Heart left ventricle (tissue), 16 donors: Measurements from ENCODE around the gene ARHGAP20. TPM values are rescaled to one million over a fixed set of nuclear protein-coding genes. Genes with fewer than 3 reads are reported as not detected.
A peak's percentile ranks its signal among the peaks of the same experiment; 100 is the strongest.

Experiments
- ATAC-seq, 4 donors: fragments of 200-7000 bp; cut with Tn5 transposase; one replicate each; pipeline ENCODE4 v1.9.1; 2020 to 2022; ENCODE audit warnings: moderate library complexity in 4 of 4, mild to moderate bottlenecking in 3 of 4, moderate number of reproducible peaks in 1 of 4
- DNase-seq, 5 donors: peaks; one replicate each; pipeline ENCODE4 v3.0.0-alpha.2; 2020
- H3K27ac ChIP-seq, 12 donors: fragments of 200-600 bp; sonication (generic) in 4 of 12; one replicate each; pipeline versions ENCODE4 v1.5.0 to v1.8.0; 2016 to 2022; ENCODE audit warnings: mild to moderate bottlenecking in 2 of 12
- H3K27me3 ChIP-seq, 9 donors: fragments of 200-600 bp; sonication (generic) in 2 of 9; one replicate each; pipeline versions ENCODE4 v1.5.1 to v1.8.0; 2016 to 2022; ENCODE audit warnings: mild to moderate bottlenecking in 3 of 9
- H3K36me3 ChIP-seq, 9 donors: fragments of 200-600 bp; sonication (generic) in 2 of 9; one replicate each; pipeline versions ENCODE4 v1.5.0 to v1.8.0; 2018 to 2022; ENCODE audit warnings: mild to moderate bottlenecking in 2 of 9
- H3K4me1 ChIP-seq, 12 donors: fragments of 200-600 bp; sonication (generic) in 4 of 12; one replicate each; pipeline versions ENCODE4 v1.5.0 to v1.8.0; 2016 to 2022; ENCODE audit warnings: mild to moderate bottlenecking in 3 of 12
- H3K4me3 ChIP-seq, 12 donors: fragments of 200-600 bp; sonication (generic) in 4 of 12; one replicate each; pipeline versions ENCODE4 v1.5.0 to v1.8.0; 2017 to 2022; ENCODE audit warnings: mild to moderate bottlenecking in 9 of 12, moderate library complexity in 4 of 12
- H3K9me3 ChIP-seq, 12 donors: fragments of 200-600 bp; sonication (generic) in 4 of 12; one replicate each; pipeline versions ENCODE4 v1.5.0 to v1.8.0; 2016 to 2022; ENCODE audit warnings: mild to moderate bottlenecking in 1 of 12
- CTCF ChIP-seq, 12 donors: fragments of 200-600 bp; sonication (generic) in 4 of 12; IDR thresholded peaks; one replicate each; pipeline versions ENCODE4 v1.5.0 to v1.8.0; 2018 to 2022; ENCODE audit warnings: antibody characterized with exemption in 12 of 12, mild to moderate bottlenecking in 5 of 12
- POLR2A ChIP-seq, 2 donors: fragments of 450-650 bp; IDR thresholded peaks; one replicate each; pipeline ENCODE4 v1.6.1; 2017; ENCODE audit warnings: antibody characterized with exemption in 2 of 2, mild to moderate bottlenecking in 2 of 2, moderate library complexity in 2 of 2
- WGBS, 4 donors: extraction: QIAGEN DNeasy Blood & Tissue Kit in 2 of 4; methylation state at CpG; one replicate each; pipeline versions ENCODE4 v1.1.5 to v1.1.7; 2013 to 2018; 5-methylcytosine and 5-hydroxymethylcytosine counted together
- intact Hi-C, 10 donors: fragments of 100-400 bp; cut with DNase I; formaldehyde crosslinking; loops; one replicate each; pipeline versions ENCODE4 v1.11.1 to v1.14.2; 2022
- polyA plus RNA-seq, 2 donors: library from polyadenylated mRNA; stranded (reverse); fragments of 200-250 nt; gene quantifications; one replicate each; pipeline ENCODE4 v1.2.3, GENCODE V29; 2013
- total RNA-seq, 9 donors: library from RNA; depleted of rRNA in 2 of 9; stranded (reverse); fragments of >200 nt in 2 of 9; fragmentation: NEBNext Ultra II Directional in 3 of 9; extraction: Animal tissue kit (Norgen Biotek cat#: 25700) in 3 of 9; gene quantifications; one replicate each; pipeline versions ENCODE4 v1.1.0 to v1.2.4, GENCODE V29; 2016 to 2023
- donor health status: ischemic (EF 13 %, LVEDD 7.1; RV severe dilation, severe dysfunction).
- donor health status: healthy with polysubstance abuse.
- donor health status: DM: no; HTN: yes; CAD: no.
- donor health status: DM: no; HTN: no; CAD: no.
- donor health status: ischemic (EF 25% LVEDD 6.9; RV normal size, moderate dysfunction).
- donor health status: ischemic (EF 25% LVEDD 5.7; RV mildly dilated, moderate dysfunction).
- donor health status: healthy.
- donor health status: DM: yes; HTN: yes; CAD: no.
- donor health status: ischemic (EF 35%, LVEDD 5.7; RV mildly dilated, moderate dysfunction).
- donor health status: nonischemic (EF 11% LVEDD 7.7; RV severe dilation, severe dysfunction).
- donor health status: DM: yes; HTN: yes; CAD: no.
- donor health status: PGD.
- donor health status: ischemic (EF 29% LVEDD 5.4; RV normal size, mild dysfunction).
- donor health status: nonischemic (EF 23%, LVEDD 6.1; RV moderate dilation, normal function).

The ARHGAP20 gene
- total and polyA plus RNA-seq, 11 donors = 0.05 to 2.1 (median 0.28) TPM

DNA sequence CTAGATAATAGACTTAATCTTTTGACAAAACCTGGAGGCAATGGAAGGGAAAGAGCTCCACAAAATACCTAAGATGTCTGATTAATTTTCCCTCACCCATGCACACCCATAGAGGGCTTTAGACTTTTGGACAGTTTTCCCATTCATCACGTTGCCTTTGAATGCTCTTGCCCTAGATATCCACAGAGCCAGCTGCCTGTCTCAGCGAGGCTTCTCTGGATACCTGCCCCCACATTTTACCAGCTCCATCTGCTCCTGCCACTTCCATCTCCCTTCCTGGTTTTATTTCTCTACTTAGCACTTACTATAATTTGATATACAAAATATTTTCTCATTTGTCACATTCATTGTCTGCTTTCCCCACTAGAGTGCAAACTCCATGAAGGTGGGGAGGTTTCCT lies 145.7 kb downstream of the ARHGAP20 start:
- ATAC-seq = no peak
- 46 to 56% (median 50%) methylated on average over 2 of the region's 2 CpGs for WGBS, 4 donors
- TF ChIP-seq CTCF (IDR thresholded peaks at IDR 0.05) (no peak), POLR2A (IDR thresholded peaks at IDR 0.05) (no peak)
- Histone ChIP-seq H3K27ac (no peak overlapping the region), H3K27me3 (peaks cover 0 to 4% (median 0%) of the 10 kb centered on the region in 9 donors), H3K4me1 (no peaks in the 10 kb centered on the region), H3K36me3 (no peaks in the 10 kb centered on the region), H3K9me3 (no peaks in the 10 kb centered on the region), H3K4me3 (no peak overlapping the region)
- no peak for DNase-seq
- intact Hi-C loops = no loop called here

- Histone ChIP-seq H3K27me3 (peaks cover 0 to 4% (median 0%) of the 10 kb centered on the region in 9 donors), H3K4me3 (no peak overlapping the region), H3K36me3 (no peaks in the 10 kb centered on the region), H3K27ac (no peak overlapping the region), H3K4me1 (no peaks in the 10 kb centered on the region), H3K9me3 (no peaks in the 10 kb centered on the region)
- TF ChIP-seq CTCF (IDR thresholded peaks at IDR 0.05) (no peak), POLR2A (IDR thresholded peaks at IDR 0.05) (no peak)
- DNase-seq (no peak), ATAC-seq (peak in 1 of 4 donors; percentile 24)
- intact Hi-C loops = no loop called here
- WGBS, 4 donors = 40 to 52% (median 48%) methylated on average over 16 of the region's 16 CpGs
These were observed 146.6 kb downstream of the ARHGAP20 start for GRCh38 chr11:110565357-110566336.

DNA sequence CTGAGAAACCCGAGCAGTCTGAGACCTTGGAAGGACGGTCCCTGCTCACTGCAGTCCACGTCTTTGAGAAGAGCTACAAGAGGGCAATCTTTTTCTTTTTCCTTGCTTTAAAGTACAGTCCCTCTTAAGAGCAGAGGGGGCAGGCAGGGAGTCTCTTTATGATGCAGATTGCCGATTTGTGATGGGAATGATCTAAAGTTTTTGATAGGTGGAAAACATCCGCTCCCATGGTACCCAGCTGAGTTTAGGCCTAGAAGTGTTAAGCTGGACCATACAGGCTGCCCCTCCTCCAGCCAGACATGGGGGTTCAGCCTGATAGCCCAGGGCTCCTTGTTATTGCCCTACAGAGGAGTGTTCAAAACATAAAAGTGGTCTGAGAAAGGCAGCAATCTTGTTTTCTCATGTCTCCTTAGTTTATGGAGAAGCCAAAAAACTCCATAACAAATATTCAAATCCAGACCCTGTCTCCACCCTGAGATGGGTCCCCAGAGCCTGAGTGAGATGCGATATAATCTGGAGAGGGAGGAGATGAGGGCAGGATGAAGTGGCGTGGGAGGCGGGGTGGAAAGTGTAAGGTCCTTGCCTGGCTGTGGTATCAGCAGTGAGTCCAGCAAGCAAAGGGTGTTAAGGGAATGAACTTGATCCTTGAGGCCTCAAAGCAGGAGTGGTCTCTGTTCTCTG lies 147.4 kb downstream of the ARHGAP20 start:
- intact Hi-C loops = no loop called here
- TF ChIP-seq POLR2A (IDR thresholded peaks at IDR 0.05) = no peak
- TF ChIP-seq CTCF (IDR thresholded peaks at IDR 0.05) = no peak
- Histone ChIP-seq H3K9me3 (no peaks in the 10 kb centered on the region), H3K4me3 (no peak overlapping the region), H3K27me3 (peaks cover 0 to 4% (median 0%) of the 10 kb centered on the region in 9 donors), H3K4me1 (no peaks in the 10 kb centered on the region), H3K27ac (no peak overlapping the region), H3K36me3 (no peaks in the 10 kb centered on the region)
- ATAC-seq = no peak
- no peak for DNase-seq
- WGBS, 4 donors = 34 to 43% (median 39%) methylated on average over 8 of the region's 8 CpGs

GRCh38 chr11:110544779-110545178 lies 167.5 kb downstream of the ARHGAP20 start:
- intact Hi-C loops = no loop called here
- no peak for TF ChIP-seq CTCF (IDR thresholded peaks at IDR 0.05)
- TF ChIP-seq POLR2A (IDR thresholded peaks at IDR 0.05) = no peak
- Histone ChIP-seq H3K4me1 (no peaks in the 10 kb centered on the region), H3K4me3 (no peak overlapping the region), H3K27me3 (no peaks in the 10 kb centered on the region), H3K36me3 (no peaks in the 10 kb centered on the region), H3K27ac (no peak overlapping the region), H3K9me3 (peaks cover 0 to 39% (median 4%) of the 10 kb centered on the region in 12 donors)
- WGBS, 4 donors = 81 to 88% (median 85%) methylated on average over 1 of the region's 1 CpG
- no peak for ATAC-seq
- no peak for DNase-seq
